Activated naive CD4-positive, alpha-beta T cell treated with anti-CD3 and anti-CD28 coated beads for 36 hours (primary cell): ENCODE measurements around the gene CTU1. TPM values are rescaled to one million over a fixed set of nuclear protein-coding genes. Genes with fewer than 3 reads are reported as not detected.
"Not testable (repeated sequence)": the region's sequence is repeated elsewhere in the genome, so short reads cannot be mapped to it uniquely, and the experiment has no call there.

ENCODE experiments used
- CTCF ChIA-PET: fragments of 350-600 bp; sonication (Branson Sonifier 250); formaldehyde crosslinking; loops from one replicate; lab custom pipeline; 2021; ENCODE audit warnings: antibody characterized with exemption; lab: Charles Lee
- DNase-seq: peaks from one replicate; pipeline ENCODE4 v3.0.0-alpha.2; 2020
- H3K27ac Mint-ChIP-seq: one replicate; pipeline ENCODE4 v1.8.0; 2021; ENCODE audit warnings: mild to moderate bottlenecking, mixed read lengths
- H3K27me3 Mint-ChIP-seq: one replicate; pipeline ENCODE4 v1.8.0; 2021; ENCODE audit warnings: low read depth, mixed read lengths
- H3K36me3 Mint-ChIP-seq: one replicate; pipeline ENCODE4 v1.8.0; 2021; ENCODE audit warnings: low read depth, mixed read lengths
- H3K4me1 Mint-ChIP-seq: one replicate; pipeline ENCODE4 v1.8.0; 2021; ENCODE audit warnings: low read depth, mixed read lengths
- H3K4me3 Mint-ChIP-seq: one replicate; pipeline ENCODE4 v1.8.0; 2021; ENCODE audit warnings: mild to moderate bottlenecking, moderate library complexity, mixed read lengths
- H3K9me3 Mint-ChIP-seq: one replicate; pipeline ENCODE4 v1.8.0; 2021; ENCODE audit warnings: mixed read lengths
- intact Hi-C: fragments of 100-400 bp; cut with micrococcal nuclease; formaldehyde crosslinking; loops from one replicate; pipeline ENCODE4 v1.15.1; 2023
- total RNA-seq, 2 experiments: library from RNA; stranded (reverse); gene quantifications; one replicate each; pipeline ENCODE4 v1.2.3, GENCODE V29; 2021

The CTU1 gene
- 1 to 10 TPM; 9.2 to 9.9 TPM for total RNA-seq

GRCh38 chr19:51108066-51108804 is at the start of gene CTU1:
Gene CTU1 (minus strand): TSS chr19:51108409. CDS start chr19:51104569, 3,840 bp downstream.
- Mint-ChIP-seq H3K4me1 (peaks cover 40% of the 10 kb centered on the region), H3K9me3 (no peaks in the 10 kb centered on the region), H3K27me3 (no peaks in the 10 kb centered on the region), H3K4me3 (peak within 1 kb of the TSS; percentile 98), H3K27ac (peak within 1 kb of the TSS; percentile 84), H3K36me3 (peaks cover 19% of the 10 kb centered on the region)
- intact Hi-C loops = loop anchor here (1.0 to 10.0 kb wide), 4 partner anchors 306 to 597 kb away; partner anchors contain the start of genes CLEC11A and JOSD2
- peak; percentile 99 for DNase-seq
- CTCF ChIA-PET = interaction anchor here (0.8 kb wide), 1 partner anchor 51 kb away, joined by 3 read pairs; no protein-coding TSS in a partner anchor

DNA sequence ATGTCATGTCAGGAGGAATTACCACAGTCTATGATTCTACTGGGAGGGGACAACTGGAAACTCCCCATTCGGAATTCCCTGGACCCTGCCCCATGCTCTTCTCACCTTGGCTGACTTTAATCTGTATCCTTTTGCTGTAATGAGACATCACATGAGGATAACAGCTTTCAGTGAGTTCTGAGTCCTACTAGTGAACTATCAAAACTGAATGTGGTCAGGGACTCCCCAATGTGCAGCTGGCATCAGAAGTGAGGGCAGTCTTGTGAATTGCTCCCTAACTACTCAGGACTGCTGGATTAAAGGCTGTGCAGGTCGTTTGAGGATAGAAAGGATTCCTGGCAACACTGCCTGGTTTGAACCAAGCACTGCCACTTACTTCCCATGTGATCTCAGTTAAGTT is 49.1 kb upstream of the CTU1 start:
- CTCF ChIA-PET = interaction anchor here (0.6 to 3.8 kb wide), 9 partner anchors 8 to 103 kb away, joined by 3 to 20 read pairs (median 5); no protein-coding TSS in a partner anchor
- peak; percentile 28 for DNase-seq
- no peak overlapping the region for H3K27ac Mint-ChIP-seq
- H3K36me3 Mint-ChIP-seq = no peaks in the 10 kb centered on the region
- intact Hi-C loops = loop anchor here (10.0 kb wide), 1 partner anchor 288 kb away; no protein-coding TSS in a partner anchor
- no peaks in the 10 kb centered on the region for H3K27me3 Mint-ChIP-seq
- no peaks in the 10 kb centered on the region for H3K9me3 Mint-ChIP-seq
- peaks cover 6% of the 10 kb centered on the region for H3K4me1 Mint-ChIP-seq
- no peak overlapping the region for H3K4me3 Mint-ChIP-seq

DNA sequence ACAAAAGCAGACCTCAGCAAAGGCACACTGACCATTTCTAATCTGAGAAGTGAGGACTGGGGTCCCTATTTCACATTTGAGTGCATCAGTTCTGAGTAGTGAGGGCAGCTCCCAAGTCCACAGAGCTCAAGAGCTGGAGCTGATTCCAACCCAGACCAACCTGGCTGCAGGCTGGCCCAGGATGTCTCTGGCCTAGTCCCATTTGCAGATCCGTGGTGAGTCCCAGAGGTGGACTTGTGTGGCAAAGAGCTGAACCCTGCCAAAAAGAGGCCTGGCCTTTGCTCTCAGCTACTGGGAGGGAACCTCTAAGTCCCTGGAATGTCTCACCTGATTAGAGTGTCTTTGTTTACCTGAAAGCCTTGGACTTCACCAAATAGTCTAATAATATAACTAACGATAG is 48.5 kb upstream of the CTU1 start:
- Mint-ChIP-seq H3K36me3 (no peaks in the 10 kb centered on the region), H3K9me3 (no peaks in the 10 kb centered on the region), H3K27me3 (no peaks in the 10 kb centered on the region), H3K27ac (no peak overlapping the region), H3K4me3 (no peak overlapping the region), H3K4me1 (peaks cover 6% of the 10 kb centered on the region)
- intact Hi-C loops = loop anchor here (10.0 kb wide), 1 partner anchor 288 kb away; no protein-coding TSS in a partner anchor
- CTCF ChIA-PET = interaction anchor here (0.6 to 1.9 kb wide), 8 partner anchors 8 to 171 kb away, joined by 3 to 5 read pairs (median 3); partner anchors contain the start of gene SIGLEC9
- no peak for DNase-seq

- Mint-ChIP-seq H3K36me3 (no peaks in the 10 kb centered on the region), H3K9me3 (no peaks in the 10 kb centered on the region), H3K4me1 (peaks cover 3% of the 10 kb centered on the region), H3K27ac (no peak overlapping the region), H3K4me3 (no peak overlapping the region), H3K27me3 (no peaks in the 10 kb centered on the region)
- DNase-seq = no peak
- intact Hi-C loops = loop anchor here (10.0 kb wide), 1 partner anchor 294 kb away; no protein-coding TSS in a partner anchor
- CTCF ChIA-PET = no interaction called here
These were observed 42.4 kb upstream of the CTU1 start for GRCh38 chr19:51150627-51151026.

DNA sequence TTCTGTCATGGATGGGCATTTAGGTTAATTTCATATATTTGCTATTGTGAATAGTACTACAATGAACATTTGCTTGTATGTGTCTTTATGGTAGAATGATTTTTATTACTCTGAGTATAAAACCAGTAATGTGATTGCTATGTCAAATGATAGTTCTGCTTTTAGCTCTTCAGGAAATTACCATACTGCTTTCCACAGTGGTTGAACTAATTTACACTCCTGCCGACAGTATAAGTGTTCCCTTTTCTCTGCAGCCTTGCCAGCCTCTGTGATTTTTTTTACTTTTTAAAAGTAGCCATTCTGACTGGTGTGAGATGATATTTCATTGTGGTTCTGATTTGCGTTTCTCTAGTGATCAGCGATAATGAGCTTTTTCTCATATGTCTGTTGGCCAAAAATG is 40.4 kb upstream of the CTU1 start:
- Mint-ChIP-seq H3K4me3 (no peak overlapping the region), H3K9me3 (no peaks in the 10 kb centered on the region), H3K27ac (no peak overlapping the region), H3K27me3 (no peaks in the 10 kb centered on the region), H3K36me3 (no peaks in the 10 kb centered on the region), H3K4me1 (peaks cover 3% of the 10 kb centered on the region)
- intact Hi-C loops = no loop called here
- DNase-seq = no peak
- CTCF ChIA-PET = interaction anchor here (1.2 to 2.0 kb wide), 2 partner anchors 8 to 10 kb away, joined by 3 to 11 read pairs; no protein-coding TSS in a partner anchor

- Mint-ChIP-seq H3K27me3 (no peaks in the 10 kb centered on the region), H3K4me1 (peaks cover 3% of the 10 kb centered on the region), H3K4me3 (no peak overlapping the region), H3K9me3 (no peaks in the 10 kb centered on the region), H3K36me3 (no peaks in the 10 kb centered on the region), H3K27ac (no peak overlapping the region)
- CTCF ChIA-PET = interaction anchor here (1.2 to 2.0 kb wide), 3 partner anchors 9 to 11 kb away, joined by 3 to 7 read pairs (median 6); no protein-coding TSS in a partner anchor
- DNase-seq = no peak
- intact Hi-C loops = no loop called here
These were observed 39.5 kb upstream of the CTU1 start for GRCh38 chr19:51147663-51148062.

GRCh38 chr19:51146751-51147150 is 38.5 kb upstream of the CTU1 start:
- Mint-ChIP-seq H3K9me3 (no peaks in the 10 kb centered on the region), H3K27ac (no peak overlapping the region), H3K4me3 (no peak overlapping the region), H3K27me3 (no peaks in the 10 kb centered on the region), H3K36me3 (no peaks in the 10 kb centered on the region), H3K4me1 (peaks cover 3% of the 10 kb centered on the region)
- CTCF ChIA-PET = interaction anchor here (1.5 to 2.0 kb wide), 2 partner anchors 10 to 12 kb away, joined by 6 to 7 read pairs; no protein-coding TSS in a partner anchor
- no peak for DNase-seq
- intact Hi-C loops = no loop called here

GRCh38 chr19:51145916-51146493 is 37.8 kb upstream of the CTU1 start:
- H3K36me3 Mint-ChIP-seq = no peaks in the 10 kb centered on the region
- intact Hi-C loops = no loop called here
- no peak for DNase-seq
- CTCF ChIA-PET = interaction anchor here (1.5 to 2.0 kb wide), 2 partner anchors 10 to 13 kb away, joined by 4 to 7 read pairs; no protein-coding TSS in a partner anchor
- H3K27me3 Mint-ChIP-seq = no peaks in the 10 kb centered on the region
- peaks cover 3% of the 10 kb centered on the region for H3K4me1 Mint-ChIP-seq
- no peak overlapping the region for H3K27ac Mint-ChIP-seq
- H3K9me3 Mint-ChIP-seq = no peaks in the 10 kb centered on the region
- no peak overlapping the region for H3K4me3 Mint-ChIP-seq

GRCh38 chr19:51144482-51145045 is 36.4 kb upstream of the CTU1 start:
- Mint-ChIP-seq H3K36me3 (no peaks in the 10 kb centered on the region), H3K27ac (no peak overlapping the region), H3K27me3 (no peaks in the 10 kb centered on the region), H3K4me3 (no peak overlapping the region), H3K9me3 (no peaks in the 10 kb centered on the region), H3K4me1 (peaks cover 3% of the 10 kb centered on the region)
- CTCF ChIA-PET = interaction anchor here (1.0 kb wide), 1 partner anchor 13 kb away, joined by 3 read pairs; no protein-coding TSS in a partner anchor
- intact Hi-C loops = no loop called here
- DNase-seq = no peak

DNA sequence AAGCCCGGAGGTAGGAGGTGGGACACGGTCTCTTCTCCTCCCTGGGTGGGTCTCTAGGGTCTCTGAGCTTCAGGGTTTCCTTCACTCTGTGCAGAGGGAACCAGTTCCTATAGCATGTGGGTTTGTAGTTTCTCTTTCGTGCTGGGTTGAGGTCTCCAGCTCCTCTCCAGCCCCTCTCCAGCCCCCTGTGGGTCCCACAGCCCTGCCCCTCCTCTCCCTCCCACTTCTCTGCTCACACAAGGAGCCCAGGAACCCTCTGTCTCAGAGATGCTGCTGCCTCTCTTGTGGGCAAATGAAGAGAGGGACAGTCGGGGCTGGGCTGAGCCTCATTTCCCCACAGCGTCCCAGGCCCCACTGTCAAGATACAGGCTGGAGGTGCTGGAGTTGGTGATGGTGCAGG is 35.3 kb upstream of the CTU1 start:
- Mint-ChIP-seq H3K36me3 (no peaks in the 10 kb centered on the region), H3K4me3 (no peak overlapping the region), H3K9me3 (no peaks in the 10 kb centered on the region), H3K27ac (no peak overlapping the region), H3K27me3 (no peaks in the 10 kb centered on the region), H3K4me1 (peaks cover 3% of the 10 kb centered on the region)
- no peak for DNase-seq
- CTCF ChIA-PET = no interaction called here
- intact Hi-C loops = no loop called here

DNA sequence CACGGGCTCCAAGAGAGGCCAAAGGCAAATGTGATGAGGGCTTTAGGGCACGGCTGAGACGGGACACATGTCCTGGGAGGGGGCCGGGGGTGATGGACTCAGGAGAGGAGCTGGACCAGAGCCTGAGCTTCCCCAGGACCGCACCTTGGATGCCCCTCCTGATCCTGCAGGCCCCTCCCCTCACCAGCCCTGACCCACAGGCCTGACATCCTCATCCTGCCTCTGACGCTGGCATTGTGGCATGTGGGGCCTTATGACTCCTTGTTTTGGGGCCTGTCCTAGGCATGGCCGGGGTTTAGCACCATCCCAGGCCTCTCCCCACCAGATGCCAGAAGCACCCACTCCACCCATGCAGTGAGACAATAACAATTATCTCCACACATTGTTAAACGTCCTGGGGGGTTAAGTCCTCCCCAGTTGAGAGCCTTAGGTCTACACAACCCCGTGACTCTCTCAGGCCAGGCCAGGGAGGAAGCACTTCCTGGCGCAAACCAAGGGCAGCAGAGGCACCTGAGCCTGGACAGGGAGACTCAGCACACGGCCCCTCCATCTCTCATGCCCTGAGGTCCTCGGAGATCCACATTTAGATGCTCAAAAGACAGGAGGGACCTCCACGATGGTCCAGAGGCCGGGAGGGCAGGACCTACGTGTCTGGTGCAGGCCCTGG is 34.7 kb upstream of the CTU1 start:
- H3K9me3 Mint-ChIP-seq, H3K27me3 Mint-ChIP-seq, DNase-seq, H3K4me1 Mint-ChIP-seq, intact Hi-C loops, H3K36me3 Mint-ChIP-seq, H3K4me3 Mint-ChIP-seq, CTCF ChIA-PET, H3K27ac Mint-ChIP-seq: not testable (repeated sequence)

- Mint-ChIP-seq H3K4me3 (no peak within 1 kb of the TSS), H3K9me3 (no peaks in the 10 kb centered on the region), H3K27ac (no peak within 1 kb of the TSS), H3K27me3 (no peaks in the 10 kb centered on the region), H3K36me3 (no peaks in the 10 kb centered on the region), H3K4me1 (peaks cover 10% of the 10 kb centered on the region)
- CTCF ChIA-PET = no interaction called here
- DNase-seq = no peak
- intact Hi-C loops = no loop called here
These were observed 33.9 kb upstream of the CTU1 start, which contains the start of gene SIGLEC7 for GRCh38 chr19:51142119-51142518. Gene SIGLEC7 (plus strand): TSS chr19:51142301. CDS start chr19:51142370, 69 bp downstream.
